ENCODE measurements around the gene PAPPA. TPM values are rescaled to one million over a fixed set of nuclear protein-coding genes. Genes with fewer than 3 reads are reported as not detected.

Gene PAPPA
- total RNA-seq, 1 experiment from 2014 or later, result 0.05 TPM

DNA sequence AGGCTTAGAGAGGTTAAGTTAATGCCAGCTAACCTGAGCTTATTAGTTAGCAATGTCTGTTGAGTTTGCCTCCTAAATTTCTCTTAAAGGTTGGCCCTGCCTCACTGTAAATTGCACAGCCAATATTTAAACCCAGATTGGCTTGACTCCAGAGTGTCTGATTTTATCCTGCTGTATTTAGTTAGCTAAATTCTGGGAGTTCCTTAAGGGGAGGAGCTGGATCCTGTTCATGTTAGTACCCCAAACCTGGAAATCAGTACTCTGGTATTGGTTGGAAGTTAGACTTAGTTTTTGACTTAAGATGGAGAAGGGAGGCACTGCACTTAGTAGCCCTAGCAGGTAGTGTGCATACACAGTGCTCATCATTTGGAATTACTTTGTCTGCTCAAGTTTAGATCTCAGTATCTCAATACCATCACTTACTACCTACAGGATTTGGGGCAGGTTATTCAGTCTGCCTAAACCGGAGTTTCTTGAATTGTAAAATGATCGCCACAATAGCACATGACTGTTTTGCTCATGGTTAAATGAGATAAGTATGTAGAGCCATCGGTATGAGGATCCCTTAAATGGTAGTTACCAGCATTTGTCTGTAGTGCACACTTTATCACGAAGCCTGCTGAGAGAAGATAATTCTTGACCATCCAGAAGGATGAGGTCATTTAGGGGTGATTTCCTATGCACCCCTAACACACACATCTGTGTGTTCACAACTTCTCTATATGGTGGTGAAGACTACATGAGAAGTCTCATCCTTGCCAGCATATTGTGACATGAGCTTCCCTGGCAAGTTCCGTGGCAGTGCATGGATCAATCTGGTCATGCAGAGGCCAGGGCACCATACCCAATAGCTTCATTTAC lies 268.8 kb downstream of the PAPPA start:
- Histone ChIP-seq H3K9ac (ENCODE audit: low read length) (no peak overlapping the region), H2AFZ (ENCODE audit: low read depth, low read length, poor library complexity, severe bottlenecking) (no peak overlapping the region), H3K4me1 (ENCODE audit: control insufficient read depth in 1 of 2, insufficient read depth in 2 of 2, low read length in 2 of 2) (no peaks in the 10 kb centered on the region), H3K9me2 (ENCODE audit: insufficient read depth) (no peaks in the 10 kb centered on the region), H3K4me2 (ENCODE audit: low read length) (no peak overlapping the region), H3K27ac (ENCODE audit: low read depth, low read length) (no peak overlapping the region), H3K4me3 (replicated peaks in 1 of 2; ENCODE audit: low read depth in 1 of 2, low read length in 2 of 2) (no peak overlapping the region), H3K27me3 (ENCODE audit: insufficient read depth, low read length) (no peaks in the 10 kb centered on the region), H3K9me3 (ENCODE audit: control insufficient read depth in 1 of 2, insufficient read depth in 1 of 2, low read depth in 1 of 2, low read length in 2 of 2) (no peaks in the 10 kb centered on the region), H3K36me3 (ENCODE audit: control insufficient read depth in 1 of 2, insufficient read depth in 2 of 2, low read length in 2 of 2) (no peaks in the 10 kb centered on the region), H3K79me2 (ENCODE audit: insufficient read depth, low read length) (no peaks in the 10 kb centered on the region), H4K20me1 (ENCODE audit: insufficient read depth) (no peaks in the 10 kb centered on the region)
- intact Hi-C loops (cut with micrococcal nuclease), result no loop called here
- POLR2A ChIA-PET, result no interaction called here
- RAD21 ChIA-PET (ENCODE audit: low non-redundant PET in 1 of 2, low total read pairs in 2 of 2, uncharacterized antibody in 2 of 2, unreplicated experiment in 2 of 2), result no interaction called here
- ATAC-seq (no peak), DNase-seq (ENCODE audit: low read depth, low spot score) (no peak)
- no TSS peak for BruUV-seq (replicated peaks)
- TF ChIP-seq ZFX (IDR thresholded peaks at IDR 0.05) (no peak), SRF (IDR thresholded peaks at IDR 0.05; ENCODE audit: low read depth) (no peak), RAD21 (IDR thresholded peaks at IDR 0.05; ENCODE audit: low read depth) (no peak), REST (IDR thresholded peaks at IDR 0.05; ENCODE audit: low read depth) (no peak)
- TF ChIP-seq, protein P1, sequence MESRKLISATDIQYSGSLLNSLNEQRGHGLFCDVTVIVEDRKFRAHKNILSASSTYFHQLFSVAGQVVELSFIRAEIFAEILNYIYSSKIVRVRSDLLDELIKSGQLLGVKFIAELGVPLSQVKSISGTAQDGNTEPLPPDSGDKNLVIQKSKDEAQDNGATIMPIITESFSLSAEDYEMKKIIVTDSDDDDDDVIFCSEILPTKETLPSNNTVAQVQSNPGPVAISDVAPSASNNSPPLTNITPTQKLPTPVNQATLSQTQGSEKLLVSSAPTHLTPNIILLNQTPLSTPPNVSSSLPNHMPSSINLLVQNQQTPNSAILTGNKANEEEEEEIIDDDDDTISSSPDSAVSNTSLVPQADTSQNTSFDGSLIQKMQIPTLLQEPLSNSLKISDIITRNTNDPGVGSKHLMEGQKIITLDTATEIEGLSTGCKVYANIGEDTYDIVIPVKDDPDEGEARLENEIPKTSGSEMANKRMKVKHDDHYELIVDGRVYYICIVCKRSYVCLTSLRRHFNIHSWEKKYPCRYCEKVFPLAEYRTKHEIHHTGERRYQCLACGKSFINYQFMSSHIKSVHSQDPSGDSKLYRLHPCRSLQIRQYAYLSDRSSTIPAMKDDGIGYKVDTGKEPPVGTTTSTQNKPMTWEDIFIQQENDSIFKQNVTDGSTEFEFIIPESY (IDR thresholded peaks at IDR 0.05; ENCODE audit: extremely low read depth, insufficient replicate concordance, low read length), result no peak
- CTCF ChIA-PET, result no interaction called here
